Measurements from ENCODE around the gene ZG16. TPM values are rescaled to one million over a fixed set of nuclear protein-coding genes. Genes with fewer than 3 reads are reported as not detected.
A peak's percentile ranks its signal among the peaks of the same experiment; 100 is the strongest.

ZG16 gene
- total RNA-seq, 1 experiment from 2014 or later: 0.07 TPM

GRCh38 chr16:29809031-29809747, 31.1 kb downstream of the ZG16 start:
- ChIA-PET POLR2A (interaction anchor here (1.6 kb wide), 1 partner anchor 18 kb away, joined by 8 read pairs; the partner anchor contains the start of gene KIF22), CTCF (interaction anchor here (0.6 to 3.5 kb wide), 3 partner anchors 11 to 895 kb away, joined by 4 to 36 read pairs (median 11); partner anchors contain the start of gene MVP), RAD21 (ENCODE audit: low non-redundant PET in 1 of 2, low total read pairs in 2 of 2, uncharacterized antibody in 2 of 2, unreplicated experiment in 2 of 2) (no interaction called here)
- Histone ChIP-seq H3K79me2 (ENCODE audit: insufficient read depth, low read length) (peaks cover 35% of the 10 kb centered on the region), H3K9me2 (ENCODE audit: insufficient read depth) (no peaks in the 10 kb centered on the region), H4K20me1 (ENCODE audit: insufficient read depth) (no peaks in the 10 kb centered on the region), H3K36me3 (ENCODE audit: control insufficient read depth in 1 of 2, insufficient read depth in 2 of 2, low read length in 2 of 2) (peaks cover 6 to 17% of the 10 kb centered on the region in 2 experiments; a peak in 3 of 4 replicates), H2AFZ (ENCODE audit: low read depth, low read length, poor library complexity, severe bottlenecking) (no peak overlapping the region), H3K27me3 (ENCODE audit: insufficient read depth, low read length) (no peaks in the 10 kb centered on the region), H3K9ac (ENCODE audit: low read length) (peak overlapping the region; percentile 95), H3K9me3 (ENCODE audit: control insufficient read depth in 1 of 2, insufficient read depth in 1 of 2, low read depth in 1 of 2, low read length in 2 of 2) (no peaks in the 10 kb centered on the region), H3K4me3 (replicated peaks in 1 of 2; ENCODE audit: low read depth in 1 of 2, low read length in 2 of 2) (peak overlapping the region; percentile 50 to 74), H3K27ac (ENCODE audit: low read depth, low read length) (peak overlapping the region; percentile 100), H3K4me2 (ENCODE audit: low read length) (peak overlapping the region; percentile 99), H3K4me1 (ENCODE audit: control insufficient read depth in 1 of 2, insufficient read depth in 2 of 2, low read length in 2 of 2) (peaks cover 32 to 71% of the 10 kb centered on the region in 2 experiments)
- ATAC-seq (no peak), DNase-seq (ENCODE audit: low read depth, low spot score) (no peak)
- intact Hi-C loops (cut with micrococcal nuclease): no loop called here
- TF ChIP-seq SP1 (IDR thresholded peaks at IDR 0.05; ENCODE audit: low read depth): no peak
- no peak for TF ChIP-seq POLR2AphosphoS5 (IDR thresholded peaks at IDR 0.05; ENCODE audit: low read depth, low read length)
- TF ChIP-seq ZBTB33 (IDR thresholded peaks at IDR 0.05; ENCODE audit: extremely low read depth, insufficient replicate concordance, low read length): no peak
- no peak for TF ChIP-seq RAD21 (IDR thresholded peaks at IDR 0.05; ENCODE audit: low read depth)
- TF ChIP-seq JUND (IDR thresholded peaks at IDR 0.05): no peak
- no peak for TF ChIP-seq FOSL1 (IDR thresholded peaks at IDR 0.05; ENCODE audit: low read depth)
- no peak for TF ChIP-seq ZFX (IDR thresholded peaks at IDR 0.05)
- TF ChIP-seq ZNF274 (IDR thresholded peaks at IDR 0.05; ENCODE audit: low read depth, low read length): no peak
- no peak for TF ChIP-seq REST (IDR thresholded peaks at IDR 0.05; ENCODE audit: low read depth)
- TF ChIP-seq EZH2phosphoT487 (IDR thresholded peaks at IDR 0.05; ENCODE audit: borderline replicate concordance): no peak
- TF ChIP-seq MAX (IDR thresholded peaks at IDR 0.05): no peak
- TF ChIP-seq ELF1 (IDR thresholded peaks at IDR 0.05; ENCODE audit: borderline replicate concordance, low read depth): no peak
- TF ChIP-seq CEBPB (IDR thresholded peaks at IDR 0.05; ENCODE audit: low read depth): no peak
- no peak for TF ChIP-seq ATF3 (IDR thresholded peaks at IDR 0.05)
- TF ChIP-seq CBX3 (IDR thresholded peaks at IDR 0.05; ENCODE audit: low read depth): no peak
- TF ChIP-seq EGR1 (IDR thresholded peaks at IDR 0.05; ENCODE audit: low read depth): no peak
- no peak for TF ChIP-seq SIN3A (IDR thresholded peaks at IDR 0.05; ENCODE audit: low read depth)
- TF ChIP-seq TCF7L2 (IDR thresholded peaks at IDR 0.05; ENCODE audit: borderline replicate concordance, extremely low read depth, insufficient read depth, insufficient read length): no peak
- no peak for TF ChIP-seq YY1 (IDR thresholded peaks at IDR 0.05; ENCODE audit: extremely low read depth, insufficient replicate concordance, low read depth, low read length)
- BruUV-seq (replicated peaks): TSS peak; percentile 37
